Neural cell (in vitro differentiated cells): Measurements from ENCODE around the gene KCTD12. TPM values are rescaled to one million over a fixed set of nuclear protein-coding genes. Genes with fewer than 3 reads are reported as not detected.

Experiments
- H2AFZ ChIP-seq: fragments of 200-600, 300-800 bp; sonication (generic), shearing (Covaris generic); 2 replicates; pipeline ENCODE4 v1.6.0; 2014; ENCODE audit warnings: low read depth, mild to moderate bottlenecking, antibody characterized with exemption, low read length, moderate library complexity
- H3F3A ChIP-seq: fragments of 200-600 bp; shearing (Covaris generic); 2 replicates; pipeline ENCODE4 v1.6.1; 2016; ENCODE audit warnings: mild to moderate bottlenecking, moderate library complexity, mixed read lengths, antibody characterized with exemption, low read length; ENCODE audit not compliant: insufficient read depth, poor library complexity, severe bottlenecking
- H3K27ac ChIP-seq: fragments of 200-600, 300-800 bp; sonication (generic), shearing (Covaris generic); 2 replicates; pipeline ENCODE4 v1.5.1; 2014; ENCODE audit warnings: mild to moderate bottlenecking, low read length, moderate library complexity
- H3K27me3 ChIP-seq: fragments of 300-800, 200-600 bp; sonication (generic), shearing (Covaris generic); 2 replicates; pipeline ENCODE4 v1.6.0; 2014; ENCODE audit warnings: mild to moderate bottlenecking, low read depth, low read length, moderate library complexity; ENCODE audit not compliant: insufficient read depth
- H3K36me3 ChIP-seq: fragments of 300-800, 200-600 bp; sonication (generic), shearing (Covaris generic); 2 replicates; pipeline ENCODE4 v1.5.1; 2014; ENCODE audit warnings: mild to moderate bottlenecking, antibody characterized with exemption, low read length, moderate library complexity; ENCODE audit not compliant: insufficient read depth
- H3K4me2 ChIP-seq: fragments of 300-800, 200-600 bp; sonication (generic), shearing (Covaris generic); 2 replicates; pipeline ENCODE4 v1.6.0; 2014; ENCODE audit warnings: mild to moderate bottlenecking, low read length
- H3K4me3 ChIP-seq: fragments of 300-800, 200-600 bp; sonication (generic), shearing (Covaris generic); 2 replicates; pipeline ENCODE4 v1.5.1; 2014; ENCODE audit warnings: mild to moderate bottlenecking, low read length, moderate library complexity
- H3K79me2 ChIP-seq: fragments of 200-600 bp; shearing (Covaris generic); replicated peaks from 2 replicates; pipeline ENCODE4 v1.6.0; 2014; ENCODE audit warnings: mild to moderate bottlenecking, low read length, moderate library complexity; ENCODE audit not compliant: insufficient read depth
- H3K9ac ChIP-seq: fragments of 300-800, 200-600 bp; sonication (generic), shearing (Covaris generic); 2 replicates; pipeline ENCODE4 v1.6.1; 2016; ENCODE audit warnings: mild to moderate bottlenecking, low read length, mixed read lengths
- H3K9me2 ChIP-seq: fragments of 200-600 bp; shearing (Covaris generic); 2 replicates; pipeline ENCODE4 v1.6.1; 2016; ENCODE audit warnings: mild to moderate bottlenecking, low read length, mixed read lengths; ENCODE audit not compliant: insufficient read depth
- H3K9me3 ChIP-seq: fragments of 200-600, 300-800 bp; sonication (generic), shearing (Covaris generic); 2 replicates; pipeline ENCODE4 v1.6.1; 2016; ENCODE audit warnings: mild to moderate bottlenecking, mixed run types, low read length, moderate library complexity, mixed read lengths
- H4K20me1 ChIP-seq: fragments of 200-600 bp; shearing (Covaris generic); 2 replicates; pipeline ENCODE4 v1.6.1; 2016; ENCODE audit warnings: mild to moderate bottlenecking, mixed run types; ENCODE audit not compliant: insufficient read depth
- EP300 ChIP-seq: fragments of 450-650 bp; conservative IDR thresholded peaks from 2 replicates; pipeline ENCODE4 v1.6.1; 2014; ENCODE audit warnings: antibody characterized with exemption, mild to moderate bottlenecking, moderate library complexity; ENCODE audit not compliant: poor library complexity, severe bottlenecking
- EZH2 ChIP-seq: fragments of 200-600, 300-800 bp; shearing (Covaris generic), sonication (generic); IDR thresholded peaks from 2 replicates; pipeline ENCODE4 v1.6.1; 2014; ENCODE audit warnings: antibody characterized with exemption, low read length, borderline replicate concordance, mild to moderate bottlenecking; ENCODE audit not compliant: insufficient read depth, poor library complexity, severe bottlenecking
- MXI1 ChIP-seq: fragments of 450-650 bp; conservative IDR thresholded peaks from 2 replicates; pipeline ENCODE4 v1.6.1; 2014; ENCODE audit warnings: antibody characterized with exemption, mild to moderate bottlenecking; ENCODE audit not compliant: poor library complexity, severe bottlenecking
- POLR2AphosphoS5 ChIP-seq: IDR thresholded peaks from 2 replicates; pipeline ENCODE4 v1.6.1; 2012
- RAD21 ChIP-seq: fragments of 450-650 bp; conservative IDR thresholded peaks from 2 replicates; pipeline ENCODE4 v1.6.1; 2014; ENCODE audit warnings: antibody characterized with exemption, mild to moderate bottlenecking, moderate library complexity
- SMC3 ChIP-seq: fragments of 450-650 bp; conservative IDR thresholded peaks from 2 replicates; pipeline ENCODE4 v1.6.1; 2014; ENCODE audit warnings: antibody characterized with exemption, mild to moderate bottlenecking, moderate library complexity; ENCODE audit not compliant: poor library complexity
- TAF1 ChIP-seq: IDR thresholded peaks from 2 replicates; pipeline ENCODE4 v1.6.1; 2012; ENCODE audit warnings: low read depth
- polyA plus RNA-seq: library from polyadenylated mRNA; depleted of rRNA; stranded (reverse); fragments of >200 nt; gene quantifications from 2 replicates; pipeline ENCODE4 v1.2.3, GENCODE V29; 2014
- TF ChIP-seq, protein P1 (sequence below): IDR thresholded peaks from 2 replicates; pipeline ENCODE4 v1.6.1; 2012; ENCODE audit warnings: borderline replicate concordance
- TF ChIP-seq, protein P2 (sequence below): fragments of 450-650 bp; IDR thresholded peaks from 2 replicates; pipeline ENCODE4 v1.5.1; 2014; ENCODE audit warnings: antibody characterized with exemption, mild to moderate bottlenecking, moderate library complexity; ENCODE audit not compliant: poor library complexity, severe bottlenecking

The KCTD12 gene
- polyA plus RNA-seq, 1 donor from 2014 or later, result 2.7 TPM

DNA sequence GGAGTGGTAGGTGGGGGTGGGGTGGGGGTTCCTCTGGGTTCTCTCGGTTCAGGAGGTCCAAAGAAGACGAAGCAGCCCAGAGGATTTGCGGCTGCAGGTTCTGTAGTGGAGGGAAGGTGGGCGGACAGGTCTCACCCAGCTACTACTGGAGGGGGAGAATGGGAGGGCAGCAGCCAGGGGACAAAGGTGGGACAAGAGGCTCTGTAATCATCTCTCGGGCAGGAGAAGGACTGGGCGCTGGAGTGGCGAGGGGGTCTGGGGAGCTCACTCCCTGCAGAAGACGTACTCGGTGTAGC, 1.4 kb downstream of the KCTD12 start:
- no peaks in the 10 kb centered on the region for H3K9me2 ChIP-seq
- no peaks in the 10 kb centered on the region for H3K36me3 ChIP-seq
- H3K27me3 ChIP-seq, result peaks cover 43% of the 10 kb centered on the region
- H3K27ac ChIP-seq, result no peak overlapping the region
- H3K9me3 ChIP-seq, result no peaks in the 10 kb centered on the region
- H3K4me2 ChIP-seq, result peak overlapping the region; percentile 37
- H3K79me2 ChIP-seq, result no peaks in the 10 kb centered on the region
- TF ChIP-seq MXI1 (no peak), POLR2AphosphoS5 (no peak), SMC3 (no peak), EZH2 (no peak), RAD21 (no peak), EP300 (no peak), TAF1 (no peak)
- TF ChIP-seq, protein P1, sequence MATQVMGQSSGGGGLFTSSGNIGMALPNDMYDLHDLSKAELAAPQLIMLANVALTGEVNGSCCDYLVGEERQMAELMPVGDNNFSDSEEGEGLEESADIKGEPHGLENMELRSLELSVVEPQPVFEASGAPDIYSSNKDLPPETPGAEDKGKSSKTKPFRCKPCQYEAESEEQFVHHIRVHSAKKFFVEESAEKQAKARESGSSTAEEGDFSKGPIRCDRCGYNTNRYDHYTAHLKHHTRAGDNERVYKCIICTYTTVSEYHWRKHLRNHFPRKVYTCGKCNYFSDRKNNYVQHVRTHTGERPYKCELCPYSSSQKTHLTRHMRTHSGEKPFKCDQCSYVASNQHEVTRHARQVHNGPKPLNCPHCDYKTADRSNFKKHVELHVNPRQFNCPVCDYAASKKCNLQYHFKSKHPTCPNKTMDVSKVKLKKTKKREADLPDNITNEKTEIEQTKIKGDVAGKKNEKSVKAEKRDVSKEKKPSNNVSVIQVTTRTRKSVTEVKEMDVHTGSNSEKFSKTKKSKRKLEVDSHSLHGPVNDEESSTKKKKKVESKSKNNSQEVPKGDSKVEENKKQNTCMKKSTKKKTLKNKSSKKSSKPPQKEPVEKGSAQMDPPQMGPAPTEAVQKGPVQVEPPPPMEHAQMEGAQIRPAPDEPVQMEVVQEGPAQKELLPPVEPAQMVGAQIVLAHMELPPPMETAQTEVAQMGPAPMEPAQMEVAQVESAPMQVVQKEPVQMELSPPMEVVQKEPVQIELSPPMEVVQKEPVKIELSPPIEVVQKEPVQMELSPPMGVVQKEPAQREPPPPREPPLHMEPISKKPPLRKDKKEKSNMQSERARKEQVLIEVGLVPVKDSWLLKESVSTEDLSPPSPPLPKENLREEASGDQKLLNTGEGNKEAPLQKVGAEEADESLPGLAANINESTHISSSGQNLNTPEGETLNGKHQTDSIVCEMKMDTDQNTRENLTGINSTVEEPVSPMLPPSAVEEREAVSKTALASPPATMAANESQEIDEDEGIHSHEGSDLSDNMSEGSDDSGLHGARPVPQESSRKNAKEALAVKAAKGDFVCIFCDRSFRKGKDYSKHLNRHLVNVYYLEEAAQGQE, result no peak
- TF ChIP-seq, protein P2, sequence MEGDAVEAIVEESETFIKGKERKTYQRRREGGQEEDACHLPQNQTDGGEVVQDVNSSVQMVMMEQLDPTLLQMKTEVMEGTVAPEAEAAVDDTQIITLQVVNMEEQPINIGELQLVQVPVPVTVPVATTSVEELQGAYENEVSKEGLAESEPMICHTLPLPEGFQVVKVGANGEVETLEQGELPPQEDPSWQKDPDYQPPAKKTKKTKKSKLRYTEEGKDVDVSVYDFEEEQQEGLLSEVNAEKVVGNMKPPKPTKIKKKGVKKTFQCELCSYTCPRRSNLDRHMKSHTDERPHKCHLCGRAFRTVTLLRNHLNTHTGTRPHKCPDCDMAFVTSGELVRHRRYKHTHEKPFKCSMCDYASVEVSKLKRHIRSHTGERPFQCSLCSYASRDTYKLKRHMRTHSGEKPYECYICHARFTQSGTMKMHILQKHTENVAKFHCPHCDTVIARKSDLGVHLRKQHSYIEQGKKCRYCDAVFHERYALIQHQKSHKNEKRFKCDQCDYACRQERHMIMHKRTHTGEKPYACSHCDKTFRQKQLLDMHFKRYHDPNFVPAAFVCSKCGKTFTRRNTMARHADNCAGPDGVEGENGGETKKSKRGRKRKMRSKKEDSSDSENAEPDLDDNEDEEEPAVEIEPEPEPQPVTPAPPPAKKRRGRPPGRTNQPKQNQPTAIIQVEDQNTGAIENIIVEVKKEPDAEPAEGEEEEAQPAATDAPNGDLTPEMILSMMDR, result no peak
- peak overlapping the region; percentile 67 for H3K9ac ChIP-seq
- no peaks in the 10 kb centered on the region for H4K20me1 ChIP-seq
- H3F3A ChIP-seq, result no peaks in the 10 kb centered on the region
- H2AFZ ChIP-seq, result no peak overlapping the region
- H3K4me3 ChIP-seq, result peak overlapping the region; percentile 88

DNA sequence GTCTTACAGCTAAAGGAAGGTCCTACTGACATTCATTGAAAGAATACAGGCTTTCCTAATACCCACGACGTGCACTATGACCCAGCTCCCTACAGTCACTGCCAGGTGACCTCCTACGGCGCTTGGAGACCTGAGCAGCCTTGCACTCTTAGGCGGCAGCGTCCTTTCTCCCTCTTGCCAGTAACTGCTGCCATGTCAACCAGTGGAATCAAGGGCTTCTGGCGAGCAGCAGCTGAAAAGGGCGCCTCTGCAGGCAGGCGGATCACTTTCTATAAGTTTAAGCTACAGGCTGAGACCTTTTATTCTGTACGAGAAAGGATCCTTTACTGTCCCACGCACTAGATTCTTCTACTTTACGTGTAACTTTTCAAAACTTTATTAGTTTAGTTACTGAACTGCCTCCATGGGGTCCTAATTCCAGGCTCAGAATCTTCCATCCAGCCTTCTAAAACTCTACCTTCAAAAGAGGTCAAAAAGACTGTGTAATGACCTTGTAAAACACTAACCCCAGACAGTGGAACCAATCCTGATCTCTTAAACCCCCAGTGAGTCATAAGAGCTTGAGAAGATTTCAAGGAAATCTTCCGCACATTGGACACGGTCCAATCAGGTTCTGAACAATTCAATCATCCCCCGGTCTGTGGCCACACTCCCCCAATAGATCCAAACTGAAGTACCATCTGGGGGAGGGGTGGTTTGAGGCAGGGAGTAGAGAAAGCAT, 1.9 kb downstream of the KCTD12 start:
- Histone ChIP-seq H3K4me3 (peak overlapping the region; percentile 88), H3K79me2 (no peaks in the 10 kb centered on the region), H3K4me2 (no peak overlapping the region), H3K27me3 (peaks cover 41% of the 10 kb centered on the region), H3K9me2 (no peaks in the 10 kb centered on the region), H2AFZ (no peak overlapping the region), H3K27ac (no peak overlapping the region), H3K36me3 (no peaks in the 10 kb centered on the region), H4K20me1 (no peaks in the 10 kb centered on the region), H3K9me3 (no peaks in the 10 kb centered on the region), H3K9ac (no peak overlapping the region), H3F3A (no peaks in the 10 kb centered on the region)
- TF ChIP-seq POLR2AphosphoS5, result no peak
- no peak for TF ChIP-seq RAD21
- TF ChIP-seq, protein P2, result peak; percentile 40
- TF ChIP-seq, protein P1, result no peak
- TF ChIP-seq EP300, result no peak
- TF ChIP-seq TAF1, result no peak
